H1 (cell line): ENCODE measurements around the gene NEDD4L. TPM values are rescaled to one million over a fixed set of nuclear protein-coding genes. Genes with fewer than 3 reads are reported as not detected.

ENCODE experiments used
- CTCF ChIA-PET: fragments of 300-600 bp; sonication (Branson Sonifier 250); formaldehyde crosslinking; loops from one replicate; lab custom pipeline; 2021; ENCODE audit not compliant: partially characterized antibody; lab: Charles Lee
- POLR2A ChIA-PET: fragments of 300-600 bp; sonication (Branson Sonifier 250); formaldehyde crosslinking; loops from one replicate; lab custom pipeline; 2021; ENCODE audit warnings: inconsistent platforms; ENCODE audit not compliant: partially characterized antibody; lab: Charles Lee
- DNase-seq, 2 experiments: peaks; one replicate each; pipeline versions ENCODE4 v3.0.0 to v3.0.0-alpha.2; 2010 to 2022; ENCODE audit warnings: low spot score in 2 of 2, low read depth in 1 of 2, mixed read lengths in 1 of 2
- FAIRE-seq: peaks from 2 replicates; lab custom pipeline; 2011; peaks lifted over from hg19 to GRCh38; lab: Jason Lieb, UNC
- H2AFZ ChIP-seq: 2 replicates; pipeline ENCODE4 v1.8.1; 2012; ENCODE audit warnings: low read length, inconsistent platforms
- H2AK5ac ChIP-seq: 2 replicates; pipeline ENCODE4 v1.6.1; 2013; ENCODE audit warnings: low read depth, low read length
- H2BK120ac ChIP-seq: replicated peaks from 2 replicates; pipeline ENCODE3; 2013; ENCODE audit warnings: low read depth, low read length, inconsistent platforms
- H2BK12ac ChIP-seq: 2 replicates; pipeline ENCODE4 v1.6.1; 2013; ENCODE audit warnings: low read depth, low read length
- H2BK15ac ChIP-seq: 2 replicates; pipeline ENCODE4 v1.6.1; 2013; ENCODE audit warnings: low read length
- H2BK20ac ChIP-seq: 2 replicates; pipeline ENCODE4 v1.6.1; 2013; ENCODE audit warnings: low read length
- H2BK5ac ChIP-seq: 2 replicates; pipeline ENCODE4 v1.6.1; 2013; ENCODE audit warnings: low read depth, low read length
- H3K14ac ChIP-seq: 2 replicates; pipeline ENCODE4 v1.6.1; 2013; ENCODE audit warnings: inconsistent platforms; ENCODE audit not compliant: insufficient read length
- H3K18ac ChIP-seq: 2 replicates; pipeline ENCODE4 v1.6.1; 2013; ENCODE audit warnings: low read length; ENCODE audit errors: extremely low read depth
- H3K23ac ChIP-seq: 2 replicates; pipeline ENCODE4 v1.6.1; 2013; ENCODE audit warnings: inconsistent platforms; ENCODE audit not compliant: insufficient read length
- H3K23me2 ChIP-seq: 2 replicates; pipeline ENCODE4 v1.6.1; 2013; ENCODE audit warnings: low read depth, low read length
- H3K27ac ChIP-seq: 2 replicates; pipeline ENCODE4 v1.6.1; 2011; ENCODE audit warnings: low read depth, low read length, inconsistent platforms
- H3K27me3 ChIP-seq, 4 experiments: replicated peaks in 1 of 4; 1 replicate in 1 of 4; 2 replicates in 3 of 4; pipeline versions ENCODE4 v1.6.1 to v1.8.1; 2011 to 2013; ENCODE audit warnings: low read length in 3 of 4, mild to moderate bottlenecking in 3 of 4, inconsistent platforms in 2 of 4, mixed read lengths in 2 of 4, moderate library complexity in 1 of 4; ENCODE audit not compliant: control insufficient read depth in 3 of 4, insufficient read depth in 3 of 4; ENCODE audit errors: extremely low read depth in 1 of 4
- H3K36me3 ChIP-seq, 4 experiments: 2 replicates each; pipeline versions ENCODE4 v1.6.1 to v1.8.1; 2011 to 2013; ENCODE audit warnings: mild to moderate bottlenecking in 4 of 4, low read length in 3 of 4, moderate library complexity in 2 of 4, control low read depth in 1 of 4, inconsistent platforms in 1 of 4; ENCODE audit not compliant: insufficient read depth in 4 of 4, control insufficient read depth in 2 of 4
- H3K4ac ChIP-seq: replicated peaks from 2 replicates; pipeline ENCODE3; 2013; ENCODE audit warnings: low read length, low read depth, mixed read lengths, inconsistent platforms; ENCODE audit not compliant: insufficient read length
- H3K4me1 ChIP-seq, 4 experiments: replicated peaks in 1 of 4; 1 replicate in 1 of 4; 2 replicates in 3 of 4; pipeline versions ENCODE4 v1.6.1 to v1.8.1; 2011 to 2013; ENCODE audit warnings: low read length in 3 of 4, inconsistent platforms in 2 of 4, mixed read lengths in 1 of 4; ENCODE audit not compliant: insufficient read depth in 4 of 4, control insufficient read depth in 3 of 4
- H3K4me2 ChIP-seq, 2 experiments: 2 replicates each; pipeline versions ENCODE4 v1.6.1 to v1.8.1; 2011 to 2013; ENCODE audit warnings: low read depth in 2 of 2, low read length in 2 of 2, control low read depth in 1 of 2, inconsistent platforms in 1 of 2, mild to moderate bottlenecking in 1 of 2; ENCODE audit not compliant: insufficient read depth in 1 of 2
- H3K4me3 ChIP-seq, 4 experiments: fragments of 200-600, 300-600 bp in 1 of 4; sonication (generic), shearing (Covaris generic), sonication (Bioruptor Twin) in 1 of 4; 2 replicates each; pipeline versions ENCODE4 v1.5.1 to v1.8.1; 2011 to 2016; ENCODE audit warnings: low read length in 4 of 4, low read depth in 3 of 4, control low read depth in 2 of 4, inconsistent platforms in 2 of 4, mild to moderate bottlenecking in 2 of 4, mixed read lengths in 1 of 4, moderate library complexity in 1 of 4; ENCODE audit not compliant: insufficient read depth in 2 of 4; ENCODE audit errors: extremely low read depth in 1 of 4
- H3K56ac ChIP-seq: replicated peaks from 2 replicates; pipeline ENCODE3; 2013; ENCODE audit warnings: low read depth, mild to moderate bottlenecking, mixed read lengths, low read length, inconsistent platforms; ENCODE audit not compliant: insufficient read length
- H3K79me1 ChIP-seq: 2 replicates; pipeline ENCODE4 v1.6.1; 2013; ENCODE audit warnings: low read depth, low read length, control low read depth
- H3K79me2 ChIP-seq, 2 experiments: 2 replicates each; pipeline versions ENCODE4 v1.6.1 to v1.8.1; 2012 to 2013; ENCODE audit warnings: low read length in 2 of 2, mild to moderate bottlenecking in 2 of 2, inconsistent platforms in 1 of 2; ENCODE audit not compliant: insufficient read depth in 2 of 2, control insufficient read depth in 1 of 2
- H3K9ac ChIP-seq, 4 experiments: replicated peaks in 1 of 4; 1 replicate in 1 of 4; 2 replicates in 3 of 4; pipeline versions ENCODE4 v1.6.1 to v1.8.1; 2011 to 2013; ENCODE audit warnings: low read depth in 3 of 4, low read length in 3 of 4, control low read depth in 2 of 4, mild to moderate bottlenecking in 2 of 4, moderate library complexity in 2 of 4, inconsistent platforms in 1 of 4; ENCODE audit errors: extremely low read depth in 1 of 4
- H3K9me3 ChIP-seq, 2 experiments: 2 replicates each; pipeline versions ENCODE4 v1.6.1 to v1.8.1; 2012 to 2013; ENCODE audit warnings: mild to moderate bottlenecking in 2 of 2, moderate library complexity in 2 of 2, control low read depth in 1 of 2, inconsistent platforms in 1 of 2, low read depth in 1 of 2, low read length in 1 of 2, mixed read lengths in 1 of 2; ENCODE audit not compliant: insufficient read depth in 2 of 2
- H4K20me1 ChIP-seq, 2 experiments: replicated peaks in 1 of 2; 2 replicates each; pipeline versions ENCODE3 to v1.8.1; 2011 to 2013; ENCODE audit warnings: inconsistent platforms in 2 of 2, low read length in 2 of 2, mild to moderate bottlenecking in 1 of 2; ENCODE audit not compliant: insufficient read depth in 2 of 2, control insufficient read depth in 1 of 2
- H4K5ac ChIP-seq: 2 replicates; pipeline ENCODE4 v1.6.1; 2013; ENCODE audit warnings: low read length, low read depth, mixed read lengths, inconsistent platforms; ENCODE audit not compliant: insufficient read length
- H4K8ac ChIP-seq: 2 replicates; pipeline ENCODE4 v1.8.0; 2013; ENCODE audit warnings: mild to moderate bottlenecking, moderate library complexity, low read length, inconsistent platforms; ENCODE audit not compliant: insufficient read depth; ENCODE audit errors: extremely low read depth
- H4K91ac ChIP-seq: replicated peaks from 2 replicates; pipeline ENCODE3; 2013; ENCODE audit warnings: low read length, mixed read lengths, inconsistent platforms; ENCODE audit not compliant: insufficient read length
- BCL11A ChIP-seq, 2 experiments: IDR thresholded peaks; one replicate each; pipeline ENCODE4 v1.6.1; 2011; ENCODE audit warnings: low read depth in 2 of 2, low read length in 2 of 2, mild to moderate bottlenecking in 2 of 2
- FOSL1 ChIP-seq: IDR thresholded peaks from 2 replicates; pipeline ENCODE4 v1.6.1; 2011; ENCODE audit warnings: mild to moderate bottlenecking, low read depth, low read length, moderate library complexity; ENCODE audit not compliant: insufficient read depth
- SIN3A ChIP-seq, 2 experiments: IDR thresholded peaks in 1 of 2; conservative IDR thresholded peaks in 1 of 2; 2 replicates each; pipeline ENCODE4 v1.6.1; 2011 to 2012; ENCODE audit warnings: low read length in 2 of 2, improper control_type of control experiment in 1 of 2, low read depth in 1 of 2, mild to moderate bottlenecking in 1 of 2
- WGBS, 2 experiments: shearing (Covaris generic) in 1 of 2; methylation state at CpG; one replicate each; pipeline versions ENCODE4 v1.1.6 to v1.1.7; 2013 to 2015; ENCODE audit warnings: low lambda C conversion rate in 2 of 2, mixed read lengths in 2 of 2, inconsistent platforms in 1 of 2, low coverage in 1 of 2, missing lambda C conversion rate in 1 of 2; ENCODE audit not compliant: insufficient replicate concordance in 2 of 2, insufficient coverage in 1 of 2, insufficient read length in 1 of 2; ENCODE audit errors: extremely low coverage in 1 of 2, missing lambda C conversion rate in 1 of 2; 5-methylcytosine and 5-hydroxymethylcytosine counted together
- polyA plus RNA-seq, 7 experiments: library from polyadenylated mRNA; depleted of rRNA in 3 of 7; stranded (reverse) in 5 of 7; unstranded in 2 of 7; fragments of >200 nt in 5 of 7; fragments of 200-250 nt in 2 of 7; gene quantifications; 1 replicate in 5 of 7; 2 replicates in 1 of 7; 4 replicates in 1 of 7; pipeline versions ENCODE4 v1.2.1 to v1.2.3, GENCODE V29; 2011 to 2013; ENCODE audit warnings: missing spikeins in 2 of 7, mixed read lengths in 2 of 7
- total RNA-seq: library from RNA; stranded (reverse); fragmentation: NEBNext Ultra II Directional; extraction: Animal tissue kit (Norgen Biotek cat#: 25700); gene quantifications from 2 replicates; pipeline ENCODE4 v1.2.1, GENCODE V29; 2021

NEDD4L gene
- total and polyA plus RNA-seq, 2 of the 8 experiments (the other 6 are each of a cell fraction or from before 2014, with no cell fraction given): 37.3 to 69.8 TPM

DNA sequence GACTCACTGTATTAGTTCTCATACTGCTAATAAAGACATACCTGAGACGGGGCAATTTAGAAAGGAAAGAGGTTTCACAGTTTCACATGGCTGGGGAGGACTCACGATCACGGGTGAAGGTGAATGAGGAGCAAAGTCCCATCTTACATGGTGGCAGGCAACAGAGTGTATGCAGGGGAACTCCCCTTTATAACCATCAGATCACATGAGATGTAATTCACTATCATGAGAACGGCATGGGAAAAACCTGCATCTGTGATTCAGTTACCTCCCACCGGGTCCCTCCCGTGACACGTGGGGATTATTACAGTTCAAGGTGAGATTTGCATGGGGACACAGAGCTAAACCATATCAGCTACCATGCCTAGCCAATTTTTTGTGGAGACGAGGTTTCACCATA is 168.2 kb downstream of the NEDD4L start:
- H3K36me3 ChIP-seq: no peaks in the 10 kb centered on the region
- CTCF ChIA-PET: interaction anchor here (0.5 to 1.9 kb wide), 4 partner anchors 8 to 22 kb away, joined by 3 to 6 read pairs (median 3); no protein-coding TSS in a partner anchor
- WGBS, 2 experiments: 90% methylated on average over 8 of the region's 8 CpGs; no CpG with 5 or more reads in 1 of the 2 experiments

More for the DNA sequence above, 168.2 kb downstream of the NEDD4L start:
- peaks cover 7 to 21% (median 13%) of the 10 kb centered on the region in 4 experiments for H3K4me1 ChIP-seq
- peaks cover 4% of the 10 kb centered on the region; the same call in 1 of the 2 replicates for H3K23me2 ChIP-seq
- no peak for TF ChIP-seq BCL11A (IDR thresholded peaks at IDR 0.05; ENCODE audit: low read depth in 2 of 2, low read length in 2 of 2)
- no peak for TF ChIP-seq SIN3A (conservative IDR thresholded peaks at IDR 0.05 in 1 of 2, IDR thresholded peaks at IDR 0.05 in 1 of 2; ENCODE audit: low read depth in 1 of 2, low read length in 2 of 2)
- no peak for TF ChIP-seq FOSL1
- FAIRE-seq (no peak), DNase-seq (no peak)
- no peak overlapping the region for H3K18ac ChIP-seq
- peaks cover 0 to 61% of the 10 kb centered on the region in 2 experiments; a peak in 3 of 4 replicates for H3K79me2 ChIP-seq
- no peak overlapping the region for H2BK15ac ChIP-seq
- no peaks in the 10 kb centered on the region for H3K79me1 ChIP-seq
- H4K5ac ChIP-seq: no peak overlapping the region
- no peak overlapping the region for H2BK12ac ChIP-seq
- no peak overlapping the region for H2AFZ ChIP-seq
- no peak overlapping the region for H2BK120ac ChIP-seq
- no peaks in the 10 kb centered on the region for H3K9me3 ChIP-seq
- no peak overlapping the region for H3K14ac ChIP-seq
- H2BK5ac ChIP-seq: no peak overlapping the region
- no peak overlapping the region for H4K8ac ChIP-seq
- H2BK20ac ChIP-seq: no peak overlapping the region
- H3K4me2 ChIP-seq: no peak overlapping the region
- H3K9ac ChIP-seq: no peak overlapping the region
- H3K23ac ChIP-seq: no peak overlapping the region
- POLR2A ChIA-PET: no interaction called here
- H3K56ac ChIP-seq: no peak overlapping the region
- no peak overlapping the region for H3K4ac ChIP-seq
- H3K27ac ChIP-seq: no peak overlapping the region
- no peak overlapping the region for H3K4me3 ChIP-seq
- H2AK5ac ChIP-seq: no peak overlapping the region
- no peak overlapping the region for H4K91ac ChIP-seq
- H4K20me1 ChIP-seq: no peaks in the 10 kb centered on the region
- H3K27me3 ChIP-seq: no peaks in the 10 kb centered on the region
